HG02938 (cell line): Measurements from ENCODE around the gene INAFM2.

Experiments
- ATAC-seq: cut with Tn5 transposase; IDR thresholded peaks from one replicate; pipeline ENCODE4 v1.9.1; 2021; ENCODE audit warnings: mild to moderate bottlenecking, moderate library complexity; ENCODE audit not compliant: unreplicated experiment

The INAFM2 gene

DNA sequence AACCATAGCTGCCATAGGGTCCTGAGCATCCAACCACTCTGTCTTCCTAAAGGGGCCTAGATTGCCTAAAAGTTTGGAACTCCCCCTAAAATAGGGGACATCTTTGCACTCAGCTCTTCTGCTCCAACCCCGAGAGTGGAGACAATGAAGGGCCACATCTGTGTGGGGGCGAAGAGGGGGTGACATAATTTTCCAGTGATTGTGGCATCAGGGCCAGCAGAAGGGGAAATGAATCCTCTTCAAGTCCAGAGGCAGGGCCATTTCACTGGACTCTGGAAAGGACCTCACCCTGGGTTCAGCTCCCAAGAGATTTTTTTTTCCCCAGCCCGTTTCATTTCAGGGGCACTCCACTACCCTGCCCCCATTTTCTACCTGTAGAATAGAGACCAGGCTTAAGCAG, 36.0 kb upstream of the INAFM2 start:
- no peak for ATAC-seq

GRCh38 chr15:40287968-40288367, 35.5 kb upstream of the INAFM2 start:
- ATAC-seq = no peak

DNA sequence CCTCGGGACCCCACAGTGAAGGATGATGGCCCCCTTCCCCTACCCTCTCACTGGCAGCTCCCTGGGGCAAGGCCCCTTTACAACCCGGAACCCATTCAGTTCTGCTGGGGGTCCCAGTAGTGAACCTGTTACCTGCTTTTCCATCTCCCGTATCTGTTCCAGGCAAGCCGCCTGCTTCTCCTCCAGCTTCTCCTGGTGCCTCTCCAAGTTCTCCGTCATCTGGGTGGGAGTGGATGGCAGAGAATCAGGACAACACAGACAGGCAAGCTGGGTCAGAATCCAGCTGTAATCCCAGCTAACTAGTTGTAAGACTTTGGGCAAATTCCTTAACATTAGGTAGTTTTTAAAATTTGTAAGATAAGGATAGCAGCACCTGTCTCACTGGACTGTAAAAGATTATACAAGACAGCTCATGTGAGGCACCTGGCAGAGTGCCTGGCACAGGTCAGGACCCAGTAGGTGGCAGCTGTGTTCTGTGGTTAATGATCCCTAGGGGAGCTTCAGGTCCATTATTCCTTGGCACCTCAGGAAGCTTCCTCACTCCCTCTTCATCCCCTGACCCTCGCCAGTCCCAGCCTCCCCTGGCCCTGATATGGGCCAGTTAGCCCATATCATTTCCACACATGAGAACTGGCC, 34.2 kb upstream of the INAFM2 start:
- no peak for ATAC-seq

- ATAC-seq = no peak
Measured at GRCh38 chr15:40290545-40290917, 33.0 kb upstream of the INAFM2 start.

DNA sequence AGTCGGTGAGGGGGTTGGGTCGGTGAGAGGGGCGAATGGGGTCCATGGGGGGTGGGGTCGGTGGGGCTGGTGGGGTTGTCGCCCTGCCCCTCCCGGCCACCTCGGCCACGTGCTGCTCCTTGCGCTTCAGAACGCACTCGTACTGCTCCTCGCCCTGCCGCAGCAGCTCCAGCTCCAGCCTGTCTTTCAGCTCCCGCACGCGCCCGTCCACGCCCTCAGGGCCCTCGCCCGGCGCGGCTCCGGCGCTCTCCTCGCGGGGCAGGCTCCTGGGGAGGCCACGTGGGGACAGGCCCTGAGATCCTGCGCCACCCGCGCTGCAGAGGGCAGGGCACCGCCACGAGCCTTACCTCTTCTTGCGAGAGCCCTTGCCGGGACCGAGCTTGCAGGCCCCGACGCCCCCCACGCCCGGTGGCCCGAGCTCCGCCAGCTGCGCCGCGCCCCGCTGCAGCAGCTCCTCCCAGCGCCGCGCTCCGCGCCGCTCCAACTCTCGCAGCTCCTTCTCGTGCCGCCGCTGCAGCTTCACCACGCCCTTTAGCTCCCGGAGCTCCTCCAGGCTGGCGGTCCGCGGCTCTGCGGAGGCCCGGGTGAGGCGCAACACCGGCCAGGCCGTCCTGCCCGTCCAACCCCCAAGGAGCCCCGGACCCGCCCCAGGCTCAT, 32.4 kb upstream of the INAFM2 start:
- no peak for ATAC-seq

DNA sequence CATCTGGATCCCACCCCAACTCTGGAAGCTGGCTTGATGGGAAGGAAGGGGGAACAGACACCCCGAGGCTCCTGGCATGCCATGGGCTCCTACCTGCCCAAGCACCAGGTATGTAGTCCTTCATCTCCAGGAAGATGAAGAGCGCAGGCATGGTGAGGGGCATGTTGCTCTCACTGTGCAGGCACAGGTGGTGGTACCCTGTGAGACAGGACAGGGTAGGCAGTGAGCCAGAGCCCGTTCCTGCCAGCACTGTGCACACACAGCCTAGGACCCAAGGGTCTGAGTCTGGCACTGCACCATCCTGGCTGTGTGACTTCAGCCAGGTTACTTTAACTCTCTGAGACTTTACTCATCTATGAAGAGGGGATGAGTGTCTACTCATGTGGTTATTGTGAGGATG, 31.2 kb upstream of the INAFM2 start:
- ATAC-seq = no peak

DNA sequence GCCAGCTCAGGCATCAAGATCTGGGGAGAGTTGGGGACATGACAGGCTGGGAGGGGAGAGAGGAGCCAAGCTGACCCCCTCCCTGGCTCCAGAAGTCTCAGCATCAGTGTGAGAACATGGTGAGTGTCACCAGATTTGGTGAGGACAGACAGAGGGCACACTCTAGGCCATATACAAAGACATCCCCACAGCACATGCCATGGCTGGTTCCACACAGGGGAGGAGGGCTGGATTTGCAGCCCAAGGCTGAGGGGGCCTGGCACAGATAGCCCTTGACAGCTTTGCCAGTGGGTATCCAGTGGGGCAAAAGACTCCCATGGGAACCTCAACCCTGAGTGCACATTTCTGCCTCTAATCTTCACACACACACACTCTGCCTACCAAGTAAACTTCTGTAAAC, 30.5 kb upstream of the INAFM2 start:
- no peak for ATAC-seq

DNA sequence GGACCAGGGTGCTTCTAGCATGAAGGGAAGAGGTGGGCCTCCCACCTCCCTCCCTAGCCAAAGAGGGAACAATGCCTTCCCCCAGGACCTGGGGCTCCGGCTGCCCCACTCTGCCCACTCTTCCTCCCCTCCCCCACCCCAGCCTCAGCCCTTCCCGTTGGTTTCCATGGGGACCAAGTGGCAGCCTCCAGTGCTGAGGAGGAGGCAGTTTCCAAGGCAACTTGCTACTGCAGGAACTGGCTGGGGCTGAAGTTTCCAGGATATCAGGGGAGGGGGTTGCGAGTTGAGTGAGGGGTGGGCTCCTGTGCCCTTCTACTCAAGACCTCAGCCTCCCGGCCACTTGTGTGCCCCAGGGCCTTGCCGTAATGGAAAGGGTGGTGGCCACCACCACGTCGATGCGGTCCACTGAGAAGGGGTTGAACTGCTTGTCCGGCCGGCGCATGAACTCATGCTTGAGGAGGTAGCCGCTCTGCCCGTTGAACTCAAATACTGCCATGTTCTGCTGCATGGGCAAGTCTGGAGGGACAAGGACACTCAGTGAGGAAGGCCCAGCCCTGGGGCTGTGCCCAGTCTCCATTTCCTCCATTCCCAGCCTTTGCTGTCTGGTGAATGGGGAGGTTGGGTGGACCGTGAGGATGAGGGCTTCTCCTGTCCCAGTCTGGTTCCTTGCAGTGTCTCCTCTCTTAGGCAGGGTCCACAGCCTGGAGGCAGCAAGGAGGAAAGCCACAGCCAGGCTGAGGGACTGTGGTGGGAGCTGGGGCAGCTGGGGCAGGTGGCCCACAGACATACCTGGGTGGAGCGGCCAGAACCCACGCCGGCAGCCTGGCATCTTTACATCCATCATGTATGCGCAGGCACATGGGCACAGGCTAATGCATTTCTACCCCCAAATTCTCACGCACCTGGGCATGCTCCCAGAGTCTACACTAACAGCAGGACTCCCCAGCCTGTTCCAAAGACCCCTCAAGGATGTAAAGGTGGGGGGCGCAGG, 29.3 kb upstream of the INAFM2 start:
- ATAC-seq = no peak

- ATAC-seq = no peak
Measured at GRCh38 chr15:40295297-40295696, 28.2 kb upstream of the INAFM2 start.

DNA sequence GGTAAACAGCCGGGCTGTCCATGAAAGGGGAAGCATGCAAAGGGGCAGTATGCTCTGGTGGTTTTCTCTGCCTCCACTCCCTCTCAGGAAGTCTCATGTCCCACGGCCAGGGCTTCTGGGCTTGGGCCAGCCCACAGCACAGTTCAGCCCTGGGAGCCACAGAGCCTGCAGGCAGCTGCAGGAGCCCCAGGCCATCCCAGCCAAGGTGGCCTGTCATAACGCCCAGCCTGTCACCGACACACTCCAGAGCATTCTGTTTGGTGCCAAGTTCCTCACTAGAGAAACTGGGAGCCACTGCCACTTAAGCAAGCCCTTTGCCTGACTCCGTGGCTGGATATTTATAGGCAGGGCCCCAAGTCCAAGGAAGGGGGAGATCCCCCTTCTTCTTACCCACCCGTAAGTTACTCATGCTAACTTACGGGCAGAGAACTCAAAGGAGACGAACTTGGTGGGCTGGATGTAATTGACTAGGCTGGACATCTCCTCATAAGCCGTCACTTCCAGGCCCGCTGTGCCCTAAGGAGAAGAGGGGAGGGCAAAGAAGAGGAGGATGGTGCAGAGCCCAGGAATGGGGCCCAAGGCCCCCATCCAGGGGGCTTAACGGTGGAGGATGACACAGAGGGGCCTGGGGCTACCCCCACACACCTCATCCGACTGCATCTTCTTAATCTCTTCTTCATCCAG, 27.5 kb upstream of the INAFM2 start:
- no peak for ATAC-seq

DNA sequence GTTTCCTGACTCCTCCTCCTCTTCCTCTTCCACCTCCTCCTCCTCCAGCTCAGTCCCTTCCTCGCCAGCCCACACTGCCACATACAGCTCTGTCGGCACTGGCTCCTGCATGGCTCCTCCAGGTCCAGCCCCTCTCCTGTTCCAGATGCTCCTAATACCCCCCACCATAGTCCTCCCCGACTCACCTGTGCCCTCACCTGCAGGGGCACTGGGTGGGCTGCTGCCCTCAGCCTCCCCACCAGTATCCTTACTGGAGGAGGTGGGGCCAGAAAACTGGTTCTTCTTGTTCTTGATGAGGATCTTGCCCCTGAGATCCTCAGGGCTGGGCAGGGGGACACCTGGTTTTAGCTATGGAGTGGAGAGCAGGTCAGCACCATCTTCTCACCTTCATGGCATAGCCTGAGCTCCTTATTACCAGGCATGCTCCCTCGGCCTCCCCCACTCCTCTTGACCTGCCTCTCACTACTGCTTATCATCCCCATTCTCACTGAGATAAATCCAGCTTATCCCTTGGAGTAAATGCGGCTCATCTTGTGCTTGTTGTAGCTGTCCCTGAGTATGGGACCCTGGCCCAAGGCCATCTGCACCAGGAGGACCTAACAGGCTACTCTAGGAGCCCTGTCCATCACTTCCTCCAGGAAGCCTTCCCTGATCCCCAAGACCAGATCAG, 26.8 kb upstream of the INAFM2 start:
- ATAC-seq = no peak

DNA sequence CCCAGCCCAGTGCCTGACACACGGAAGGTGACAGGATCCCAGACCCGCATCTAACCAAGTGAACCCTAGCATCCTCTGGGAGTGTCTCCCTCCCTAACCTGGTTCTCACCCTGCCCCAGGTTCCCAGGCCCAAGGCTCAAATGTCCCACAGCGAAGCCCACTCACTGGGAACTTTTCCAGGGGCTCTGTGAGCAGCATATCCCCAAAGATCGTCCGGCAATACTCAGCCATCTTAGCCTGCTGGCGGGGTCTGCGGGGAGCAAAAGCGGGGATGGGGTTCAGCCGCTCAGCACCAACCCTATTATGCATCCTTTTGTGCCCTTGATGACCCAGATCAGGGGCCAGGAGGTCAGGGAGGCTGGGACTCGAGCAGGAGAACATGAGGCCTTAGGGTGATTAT, 26.1 kb upstream of the INAFM2 start:
- no peak for ATAC-seq

- ATAC-seq = no peak
Measured at GRCh38 chr15:40298216-40298935, 25.1 kb upstream of the INAFM2 start.

- ATAC-seq = no peak
Measured at GRCh38 chr15:40300367-40300766, 23.1 kb upstream of the INAFM2 start.

DNA sequence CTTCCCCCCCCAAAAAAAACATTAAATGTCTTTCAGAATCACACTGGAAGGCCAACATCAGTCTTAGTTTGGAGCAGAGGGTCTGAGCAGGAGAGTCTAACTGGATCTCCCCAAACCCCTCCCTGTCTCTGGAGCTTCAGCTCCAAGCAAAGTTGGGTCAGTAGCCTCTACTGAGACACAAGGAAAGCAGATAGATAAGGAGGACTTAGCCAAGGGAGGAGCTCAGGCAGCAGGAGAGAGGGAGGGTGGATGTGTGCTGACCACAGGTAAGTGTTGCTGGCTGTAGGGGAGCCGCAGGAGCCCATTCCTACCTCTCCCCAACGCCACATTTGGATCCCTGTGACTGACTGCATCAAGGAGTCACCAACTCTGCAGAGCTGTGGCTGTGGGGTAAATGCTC, 22.7 kb upstream of the INAFM2 start:
- ATAC-seq = no peak

DNA sequence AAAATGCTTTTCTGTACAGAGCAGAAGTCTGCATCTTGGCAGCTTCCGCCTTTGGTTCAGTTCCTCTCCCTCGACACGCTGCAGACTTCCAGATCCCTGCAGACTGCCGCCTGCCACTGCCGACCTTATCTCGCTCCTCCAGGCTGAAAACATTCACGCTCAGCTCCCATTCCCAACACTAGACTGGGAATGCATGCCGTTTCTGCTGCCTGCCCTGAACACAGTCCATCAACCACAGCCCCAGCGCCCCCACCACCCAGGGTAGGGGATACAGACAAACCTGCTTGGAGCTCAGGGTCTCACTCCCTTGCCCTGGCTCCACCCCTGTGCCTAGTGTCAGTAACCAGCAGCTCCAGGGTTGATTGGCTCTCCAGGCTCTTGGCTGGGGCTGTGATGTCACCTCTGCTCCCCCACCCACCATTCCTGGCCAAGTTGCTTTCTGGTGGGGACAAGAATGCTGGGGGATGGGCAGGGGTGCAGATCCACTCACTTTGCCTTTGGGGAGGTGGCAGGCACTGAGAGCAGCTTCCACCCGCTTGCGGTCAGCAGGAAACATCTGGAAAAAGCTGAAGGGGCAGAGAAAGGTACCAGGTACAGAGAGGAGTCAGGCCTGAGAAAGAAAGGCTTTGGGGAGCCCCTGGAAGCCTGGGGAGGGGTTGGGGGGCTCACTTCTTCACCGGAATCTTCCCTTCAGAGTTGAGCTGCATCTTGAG, 21.9 kb upstream of the INAFM2 start:
- no peak for ATAC-seq

- ATAC-seq = no peak
Measured at GRCh38 chr15:40302288-40302886, 21.1 kb upstream of the INAFM2 start.

DNA sequence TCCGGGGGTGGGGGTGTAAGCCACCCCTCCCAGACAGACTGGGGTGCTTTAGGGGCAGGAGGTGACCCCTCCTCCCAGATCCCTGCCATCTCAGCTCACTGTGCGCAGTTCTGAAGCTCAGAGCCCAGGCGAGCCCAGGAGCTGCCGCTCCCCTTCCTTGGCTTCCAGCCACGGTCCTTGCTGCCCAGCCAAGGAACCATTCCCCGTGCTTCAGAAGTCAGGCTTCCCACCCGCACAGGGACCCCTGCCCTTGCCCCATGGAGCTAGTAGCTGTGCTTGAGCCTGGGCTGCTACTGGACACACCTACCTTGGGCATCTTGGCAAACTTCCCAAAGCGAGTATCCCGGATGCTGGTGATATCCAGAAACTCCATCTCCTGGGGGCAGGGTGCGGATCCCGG, 20.5 kb upstream of the INAFM2 start:
- ATAC-seq = no peak

DNA sequence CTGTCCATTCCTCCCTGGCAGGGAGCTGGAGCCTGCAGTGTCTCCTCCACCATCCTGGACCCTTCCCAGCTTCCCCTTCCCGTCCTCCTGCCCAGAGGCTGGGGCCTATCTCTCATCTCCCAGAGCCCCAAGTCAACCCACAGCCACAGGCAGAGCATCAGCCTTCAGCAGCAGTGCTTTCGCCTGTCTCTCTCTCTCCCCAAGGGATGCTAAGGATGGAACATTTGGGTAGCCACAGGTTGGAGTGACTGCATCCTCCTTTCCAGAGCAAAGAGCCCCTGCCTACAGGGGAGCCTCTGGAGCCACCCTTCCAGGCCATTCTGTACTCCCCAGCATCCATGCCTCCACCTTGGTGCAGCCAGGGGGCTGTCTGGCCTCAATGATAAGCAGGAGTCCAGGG, 19.9 kb upstream of the INAFM2 start:
- ATAC-seq = no peak
